Activated B cell treated with CpG ODN at 0.5 μM for 24 hours (primary cell): ENCODE results near the gene RABGAP1L. TPM values are rescaled to one million over a fixed set of nuclear protein-coding genes. Genes with fewer than 3 reads are reported as not detected.

Experiments used
- ATAC-seq: fragments of 200-7000 bp; cut with Tn5 transposase; one replicate; pipeline ENCODE4 v1.10.0; 2021; ENCODE audit warnings: low read depth, mild to moderate bottlenecking, moderate library complexity
- CTCF ChIA-PET: fragments of 350-600 bp; sonication (Branson Sonifier 250); formaldehyde crosslinking; loops from one replicate; lab custom pipeline; 2021; ENCODE audit warnings: antibody characterized with exemption; lab: Charles Lee
- POLR2A ChIA-PET: fragments of 350-600 bp; sonication (Branson Sonifier 250); formaldehyde crosslinking; loops from one replicate; lab custom pipeline; 2021; ENCODE audit warnings: antibody characterized with exemption; lab: Charles Lee
- DNase-seq: peaks from one replicate; pipeline ENCODE4 v3.0.0; 2022
- H3K27ac Mint-ChIP-seq: one replicate; pipeline ENCODE4 v1.8.0; 2020; ENCODE audit warnings: mixed read lengths
- H3K27me3 Mint-ChIP-seq: one replicate; pipeline ENCODE4 v1.8.0; 2021; ENCODE audit warnings: mixed read lengths
- H3K36me3 Mint-ChIP-seq: one replicate; pipeline ENCODE4 v1.8.0; 2021; ENCODE audit warnings: low read depth, mixed read lengths
- H3K4me1 Mint-ChIP-seq: one replicate; pipeline ENCODE4 v1.8.0; 2021; ENCODE audit warnings: mixed read lengths
- H3K4me3 Mint-ChIP-seq: one replicate; pipeline ENCODE4 v1.8.0; 2020; ENCODE audit warnings: mild to moderate bottlenecking, mixed read lengths
- H3K9me3 Mint-ChIP-seq: one replicate; pipeline ENCODE4 v1.8.0; 2020; ENCODE audit warnings: mixed read lengths
- CTCF ChIP-seq: fragments of 200-600 bp; IDR thresholded peaks from one replicate; pipeline ENCODE4 v1.8.0; 2022; ENCODE audit warnings: antibody characterized with exemption, mild to moderate bottlenecking
- intact Hi-C: fragments of 100-400 bp; cut with micrococcal nuclease; formaldehyde crosslinking; loops from one replicate; pipeline ENCODE4 v1.15.1; 2024
- total RNA-seq: library from RNA; stranded (reverse); gene quantifications from 2 replicates; pipeline ENCODE4 v1.2.3, GENCODE V29; 2022

RABGAP1L gene
- total RNA-seq, 1 donor from 2014 or later: 126 TPM

GRCh38 chr1:174764191-174764590, 604.9 kb downstream of the RABGAP1L start:
- Mint-ChIP-seq H3K27ac (no peak overlapping the region), H3K9me3 (no peaks in the 10 kb centered on the region), H3K27me3 (no peaks in the 10 kb centered on the region), H3K36me3 (peaks cover 21% of the 10 kb centered on the region), H3K4me1 (peaks cover 6% of the 10 kb centered on the region), H3K4me3 (no peak overlapping the region)
- ATAC-seq: no peak
- no peak for DNase-seq
- intact Hi-C loops: no loop called here
- TF ChIP-seq CTCF: no peak
- ChIA-PET POLR2A (no interaction called here), CTCF (interaction anchor here (2.1 kb wide), 1 partner anchor 361 kb away, joined by 4 read pairs; no protein-coding TSS in a partner anchor)

- TF ChIP-seq CTCF: no peak
- peaks cover 12% of the 10 kb centered on the region for H3K36me3 Mint-ChIP-seq
- H3K27ac Mint-ChIP-seq: no peak overlapping the region
- ChIA-PET CTCF (interaction anchor here (0.8 to 1.3 kb wide), 2 partner anchors 216 to 359 kb away, joined by 4 read pairs; no protein-coding TSS in a partner anchor), POLR2A (no interaction called here)
- DNase-seq (no peak), ATAC-seq (no peak)
- H3K9me3 Mint-ChIP-seq: no peaks in the 10 kb centered on the region
- no peaks in the 10 kb centered on the region for H3K27me3 Mint-ChIP-seq
- H3K4me3 Mint-ChIP-seq: no peak overlapping the region
- intact Hi-C loops: no loop called here
- peaks cover 6% of the 10 kb centered on the region for H3K4me1 Mint-ChIP-seq
Measured at GRCh38 chr1:174766727-174767126, 607.4 kb downstream of the RABGAP1L start.

GRCh38 chr1:174768516-174768915, 609.2 kb downstream of the RABGAP1L start:
- intact Hi-C loops: no loop called here
- peaks cover 6% of the 10 kb centered on the region for H3K4me1 Mint-ChIP-seq
- ATAC-seq: no peak
- ChIA-PET CTCF (no interaction called here), POLR2A (no interaction called here)
- no peak for TF ChIP-seq CTCF
- peaks cover 12% of the 10 kb centered on the region for H3K36me3 Mint-ChIP-seq
- no peak overlapping the region for H3K4me3 Mint-ChIP-seq
- H3K9me3 Mint-ChIP-seq: no peaks in the 10 kb centered on the region
- H3K27ac Mint-ChIP-seq: no peak overlapping the region
- H3K27me3 Mint-ChIP-seq: no peaks in the 10 kb centered on the region
- DNase-seq: no peak

- Mint-ChIP-seq H3K36me3 (peaks cover 9% of the 10 kb centered on the region), H3K27me3 (no peaks in the 10 kb centered on the region), H3K4me3 (no peak overlapping the region), H3K4me1 (peaks cover 6% of the 10 kb centered on the region), H3K9me3 (no peaks in the 10 kb centered on the region), H3K27ac (no peak overlapping the region)
- TF ChIP-seq CTCF: no peak
- ATAC-seq: no peak
- intact Hi-C loops: no loop called here
- ChIA-PET POLR2A (interaction anchor here (0.8 kb wide), 1 partner anchor 230 kb away, joined by 3 read pairs; no protein-coding TSS in a partner anchor), CTCF (interaction anchor here (0.6 to 3.5 kb wide), 5 partner anchors 9 to 357 kb away, joined by 3 to 39 read pairs (median 8); no protein-coding TSS in a partner anchor)
- no peak for DNase-seq
Measured at GRCh38 chr1:174768949-174769348, 609.6 kb downstream of the RABGAP1L start.

GRCh38 chr1:174769961-174770549, 610.7 kb downstream of the RABGAP1L start:
- Mint-ChIP-seq H3K27ac (no peak overlapping the region), H3K4me3 (no peak overlapping the region), H3K36me3 (peaks cover 6% of the 10 kb centered on the region), H3K9me3 (no peaks in the 10 kb centered on the region), H3K4me1 (peaks cover 6% of the 10 kb centered on the region), H3K27me3 (no peaks in the 10 kb centered on the region)
- peak; percentile 52 for ATAC-seq
- DNase-seq: no peak
- TF ChIP-seq CTCF: no peak
- intact Hi-C loops: loop anchor here (1.0 to 5.0 kb wide), 3 partner anchors 102 to 228 kb away; no protein-coding TSS in a partner anchor
- ChIA-PET CTCF (interaction anchor here (0.8 to 3.5 kb wide), 7 partner anchors 8 to 355 kb away, joined by 3 to 39 read pairs (median 5); no protein-coding TSS in a partner anchor), POLR2A (no interaction called here)
